HL-60 (cell line): ENCODE measurements around the gene USP17L28.
"Not testable (repeated sequence)": the region's sequence is repeated elsewhere in the genome, so short reads cannot be mapped to it uniquely, and the experiment has no call there.

Source experiments
- GABPA ChIP-seq: IDR thresholded peaks from 2 replicates; pipeline ENCODE4 v1.6.1; 2012; ENCODE audit warnings: low read depth
- POLR2AphosphoS5 ChIP-seq: IDR thresholded peaks from 2 replicates; pipeline ENCODE4 v1.6.1; 2012; ENCODE audit warnings: low read depth
- SPI1 ChIP-seq: IDR thresholded peaks from 2 replicates; pipeline ENCODE4 v1.6.1; 2012; ENCODE audit warnings: low read depth, mild to moderate bottlenecking, borderline replicate concordance
- TF ChIP-seq, protein P1 (sequence below): IDR thresholded peaks from one replicate; pipeline ENCODE4 v1.5.1; 2011; ENCODE audit warnings: low read length, control low read depth, inconsistent platforms; ENCODE audit not compliant: insufficient read depth
- TF ChIP-seq, protein P2 (sequence below): IDR thresholded peaks from 2 replicates; pipeline ENCODE4 v1.6.1; 2012; ENCODE audit warnings: low read depth; ENCODE audit not compliant: insufficient replicate concordance

DNA sequence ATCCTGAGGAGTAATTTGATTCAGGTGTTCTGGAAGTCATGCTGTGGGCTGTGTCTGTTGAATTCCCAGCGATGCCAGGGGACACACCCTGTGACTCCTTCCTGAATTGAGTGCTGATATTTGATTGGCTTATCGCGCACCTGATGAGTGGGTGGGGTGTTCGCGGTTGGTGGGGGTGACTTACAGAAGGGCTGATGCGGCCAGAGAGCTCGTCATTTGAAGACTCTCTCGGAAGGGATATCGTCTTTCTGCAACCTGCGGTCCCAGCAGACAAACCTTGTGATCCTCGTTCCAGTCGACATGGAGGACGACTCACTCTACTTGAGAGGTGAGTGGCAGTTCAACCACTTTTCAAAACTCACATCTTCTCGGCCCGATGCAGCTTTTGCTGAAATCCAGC lies 14.3 kb upstream of the USP17L28 start, which contains the start of gene USP17L26:
- TF ChIP-seq, protein P1, sequence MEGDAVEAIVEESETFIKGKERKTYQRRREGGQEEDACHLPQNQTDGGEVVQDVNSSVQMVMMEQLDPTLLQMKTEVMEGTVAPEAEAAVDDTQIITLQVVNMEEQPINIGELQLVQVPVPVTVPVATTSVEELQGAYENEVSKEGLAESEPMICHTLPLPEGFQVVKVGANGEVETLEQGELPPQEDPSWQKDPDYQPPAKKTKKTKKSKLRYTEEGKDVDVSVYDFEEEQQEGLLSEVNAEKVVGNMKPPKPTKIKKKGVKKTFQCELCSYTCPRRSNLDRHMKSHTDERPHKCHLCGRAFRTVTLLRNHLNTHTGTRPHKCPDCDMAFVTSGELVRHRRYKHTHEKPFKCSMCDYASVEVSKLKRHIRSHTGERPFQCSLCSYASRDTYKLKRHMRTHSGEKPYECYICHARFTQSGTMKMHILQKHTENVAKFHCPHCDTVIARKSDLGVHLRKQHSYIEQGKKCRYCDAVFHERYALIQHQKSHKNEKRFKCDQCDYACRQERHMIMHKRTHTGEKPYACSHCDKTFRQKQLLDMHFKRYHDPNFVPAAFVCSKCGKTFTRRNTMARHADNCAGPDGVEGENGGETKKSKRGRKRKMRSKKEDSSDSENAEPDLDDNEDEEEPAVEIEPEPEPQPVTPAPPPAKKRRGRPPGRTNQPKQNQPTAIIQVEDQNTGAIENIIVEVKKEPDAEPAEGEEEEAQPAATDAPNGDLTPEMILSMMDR = not testable (repeated sequence)
- TF ChIP-seq, protein P2, sequence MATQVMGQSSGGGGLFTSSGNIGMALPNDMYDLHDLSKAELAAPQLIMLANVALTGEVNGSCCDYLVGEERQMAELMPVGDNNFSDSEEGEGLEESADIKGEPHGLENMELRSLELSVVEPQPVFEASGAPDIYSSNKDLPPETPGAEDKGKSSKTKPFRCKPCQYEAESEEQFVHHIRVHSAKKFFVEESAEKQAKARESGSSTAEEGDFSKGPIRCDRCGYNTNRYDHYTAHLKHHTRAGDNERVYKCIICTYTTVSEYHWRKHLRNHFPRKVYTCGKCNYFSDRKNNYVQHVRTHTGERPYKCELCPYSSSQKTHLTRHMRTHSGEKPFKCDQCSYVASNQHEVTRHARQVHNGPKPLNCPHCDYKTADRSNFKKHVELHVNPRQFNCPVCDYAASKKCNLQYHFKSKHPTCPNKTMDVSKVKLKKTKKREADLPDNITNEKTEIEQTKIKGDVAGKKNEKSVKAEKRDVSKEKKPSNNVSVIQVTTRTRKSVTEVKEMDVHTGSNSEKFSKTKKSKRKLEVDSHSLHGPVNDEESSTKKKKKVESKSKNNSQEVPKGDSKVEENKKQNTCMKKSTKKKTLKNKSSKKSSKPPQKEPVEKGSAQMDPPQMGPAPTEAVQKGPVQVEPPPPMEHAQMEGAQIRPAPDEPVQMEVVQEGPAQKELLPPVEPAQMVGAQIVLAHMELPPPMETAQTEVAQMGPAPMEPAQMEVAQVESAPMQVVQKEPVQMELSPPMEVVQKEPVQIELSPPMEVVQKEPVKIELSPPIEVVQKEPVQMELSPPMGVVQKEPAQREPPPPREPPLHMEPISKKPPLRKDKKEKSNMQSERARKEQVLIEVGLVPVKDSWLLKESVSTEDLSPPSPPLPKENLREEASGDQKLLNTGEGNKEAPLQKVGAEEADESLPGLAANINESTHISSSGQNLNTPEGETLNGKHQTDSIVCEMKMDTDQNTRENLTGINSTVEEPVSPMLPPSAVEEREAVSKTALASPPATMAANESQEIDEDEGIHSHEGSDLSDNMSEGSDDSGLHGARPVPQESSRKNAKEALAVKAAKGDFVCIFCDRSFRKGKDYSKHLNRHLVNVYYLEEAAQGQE = not testable (repeated sequence)
- TF ChIP-seq POLR2AphosphoS5, GABPA, SPI1: not testable (repeated sequence)
